Mesenchymal stem cell (in vitro differentiated cells and primary cell): Measurements from ENCODE around the gene SLC39A13.
A peak's percentile ranks its signal among the peaks of the same experiment; 100 is the strongest.
"Not testable (repeated sequence)": the region's sequence is repeated elsewhere in the genome, so short reads cannot be mapped to it uniquely, and the experiment has no call there.

ENCODE experiments used
- DNase-seq: peaks from one replicate; pipeline ENCODE4 v3.0.0-alpha.2; 2013
- H2AFZ ChIP-seq: one replicate; pipeline ENCODE4 v1.6.1; 2013; ENCODE audit warnings: low read depth, mild to moderate bottlenecking, control low read depth, inconsistent platforms, low read length, moderate library complexity
- H2AK5ac ChIP-seq: 2 replicates; pipeline ENCODE4 v1.6.1; 2013; ENCODE audit warnings: low read length, moderate library complexity, mild to moderate bottlenecking, inconsistent platforms; ENCODE audit not compliant: severe bottlenecking
- H2BK120ac ChIP-seq: one replicate; pipeline ENCODE4 v1.6.1; 2013; ENCODE audit warnings: low read depth, mild to moderate bottlenecking, inconsistent platforms, low read length, moderate library complexity
- H2BK12ac ChIP-seq, 2 experiments: one replicate each; pipeline ENCODE4 v1.6.1; 2013; ENCODE audit warnings: inconsistent platforms in 2 of 2, low read length in 2 of 2, mild to moderate bottlenecking in 2 of 2, moderate library complexity in 2 of 2, control low read depth in 1 of 2
- H2BK15ac ChIP-seq: one replicate; pipeline ENCODE4 v1.6.1; 2013; ENCODE audit warnings: mild to moderate bottlenecking, low read depth, inconsistent platforms; ENCODE audit not compliant: poor library complexity, severe bottlenecking
- H2BK5ac ChIP-seq: 2 replicates; pipeline ENCODE4 v1.6.1; 2013; ENCODE audit warnings: low read depth, mild to moderate bottlenecking, low read length, control low read depth, inconsistent platforms; ENCODE audit not compliant: poor library complexity, severe bottlenecking
- H3K14ac ChIP-seq, 2 experiments: one replicate each; pipeline ENCODE4 v1.6.1; 2013; ENCODE audit warnings: inconsistent platforms in 2 of 2, low read length in 2 of 2, control low read depth in 1 of 2, mild to moderate bottlenecking in 1 of 2, moderate library complexity in 1 of 2
- H3K18ac ChIP-seq, 2 experiments: one replicate each; pipeline ENCODE4 v1.6.1; 2013; ENCODE audit warnings: inconsistent platforms in 2 of 2, low read length in 2 of 2, control low read depth in 1 of 2, low read depth in 1 of 2, mild to moderate bottlenecking in 1 of 2
- H3K23ac ChIP-seq, 2 experiments: one replicate each; pipeline ENCODE4 v1.6.1; 2013; ENCODE audit warnings: inconsistent platforms in 2 of 2, low read length in 2 of 2, mild to moderate bottlenecking in 2 of 2, moderate library complexity in 2 of 2, control low read depth in 1 of 2
- H3K27ac ChIP-seq: 2 replicates; pipeline ENCODE4 v1.5.1; 2013; ENCODE audit warnings: mild to moderate bottlenecking, moderate library complexity, low read length, control low read depth, inconsistent platforms; ENCODE audit not compliant: poor library complexity, severe bottlenecking
- H3K27me3 ChIP-seq, 2 experiments: 2 replicates each; pipeline versions ENCODE4 v1.6.1 to v1.7.0; 2013; ENCODE audit warnings: low read length in 2 of 2, mild to moderate bottlenecking in 2 of 2, moderate library complexity in 2 of 2, control low read depth in 1 of 2, inconsistent platforms in 1 of 2; ENCODE audit not compliant: control insufficient read depth in 1 of 2, insufficient read depth in 1 of 2
- H3K36me3 ChIP-seq, 2 experiments: 2 replicates each; pipeline versions ENCODE4 v1.6.1 to v1.7.0; 2013; ENCODE audit warnings: low read length in 2 of 2, control low read depth in 1 of 2, inconsistent platforms in 1 of 2, low read depth in 1 of 2, mild to moderate bottlenecking in 1 of 2; ENCODE audit not compliant: insufficient read depth in 2 of 2, control insufficient read depth in 1 of 2
- H3K4ac ChIP-seq, 2 experiments: one replicate each; pipeline ENCODE4 v1.6.1; 2013; ENCODE audit warnings: inconsistent platforms in 2 of 2, low read length in 2 of 2, mild to moderate bottlenecking in 2 of 2, moderate library complexity in 2 of 2, control low read depth in 1 of 2, low read depth in 1 of 2
- H3K4me1 ChIP-seq: 2 replicates; pipeline ENCODE4 v1.6.1; 2013; ENCODE audit warnings: low read depth, low read length, control low read depth; ENCODE audit not compliant: control insufficient read depth, insufficient read depth
- H3K4me2 ChIP-seq: 2 replicates; pipeline ENCODE4 v1.6.1; 2013; ENCODE audit warnings: low read length, mild to moderate bottlenecking, inconsistent platforms; ENCODE audit not compliant: poor library complexity, severe bottlenecking
- H3K4me3 ChIP-seq, 2 experiments: 2 replicates each; pipeline versions ENCODE4 v1.5.1 to v1.7.0; 2013; ENCODE audit warnings: low read length in 2 of 2, mild to moderate bottlenecking in 2 of 2, control low read depth in 1 of 2, low read depth in 1 of 2; ENCODE audit not compliant: insufficient read depth in 1 of 2
- H3K79me1 ChIP-seq: replicated peaks from 2 replicates; pipeline ENCODE4 v1.6.1; 2013; ENCODE audit warnings: mild to moderate bottlenecking, control low read depth, low read length, inconsistent platforms; ENCODE audit not compliant: poor library complexity, severe bottlenecking
- H3K9ac ChIP-seq: 2 replicates; pipeline ENCODE4 v1.7.0; 2013; ENCODE audit warnings: mild to moderate bottlenecking, low read length, moderate library complexity
- H3K9me3 ChIP-seq: 2 replicates; pipeline ENCODE4 v1.7.0; 2013; ENCODE audit warnings: mild to moderate bottlenecking, low read length; ENCODE audit not compliant: control insufficient read depth
- H4K8ac ChIP-seq: one replicate; pipeline ENCODE4 v1.6.1; 2013; ENCODE audit warnings: inconsistent platforms, mild to moderate bottlenecking, low read length, moderate library complexity
- H4K91ac ChIP-seq: one replicate; pipeline ENCODE4 v1.6.1; 2013; ENCODE audit warnings: mild to moderate bottlenecking, low read length, inconsistent platforms
- WGBS: methylation state at CpG from one replicate; pipeline ENCODE4 v1.1.7; 2013; ENCODE audit warnings: mixed read lengths; 5-methylcytosine and 5-hydroxymethylcytosine counted together

SLC39A13 gene

GRCh38 chr11:47451436-47451835 is 43.0 kb downstream of the SLC39A13 start:
- H3K27ac ChIP-seq = no peak overlapping the region
- 92% methylated on average over 2 of the region's 4 CpGs for WGBS
- H3K27me3 ChIP-seq = no peaks in the 10 kb centered on the region
- H2AFZ ChIP-seq = no peak overlapping the region
- H2BK12ac ChIP-seq = no peak overlapping the region
- H3K4ac ChIP-seq = no peak overlapping the region
- no peak overlapping the region for H2AK5ac ChIP-seq
- H2BK120ac ChIP-seq = no peak overlapping the region
- H3K4me2 ChIP-seq = no peak overlapping the region
- no peak overlapping the region for H2BK5ac ChIP-seq
- peaks cover 5% of the 10 kb centered on the region for H3K79me1 ChIP-seq
- H3K14ac ChIP-seq = no peak overlapping the region
- no peak overlapping the region for H3K18ac ChIP-seq
- no peaks in the 10 kb centered on the region for H3K9me3 ChIP-seq
- peaks cover 13 to 27% of the 10 kb centered on the region in 2 experiments for H3K36me3 ChIP-seq
- H3K4me3 ChIP-seq = no peak overlapping the region
- H3K9ac ChIP-seq = no peak overlapping the region
- no peak overlapping the region for H2BK15ac ChIP-seq
- H3K4me1 ChIP-seq = peaks cover 3% of the 10 kb centered on the region
- no peak for DNase-seq
- H3K23ac ChIP-seq = no peak overlapping the region
- no peak overlapping the region for H4K8ac ChIP-seq
- H4K91ac ChIP-seq = no peak overlapping the region

DNA sequence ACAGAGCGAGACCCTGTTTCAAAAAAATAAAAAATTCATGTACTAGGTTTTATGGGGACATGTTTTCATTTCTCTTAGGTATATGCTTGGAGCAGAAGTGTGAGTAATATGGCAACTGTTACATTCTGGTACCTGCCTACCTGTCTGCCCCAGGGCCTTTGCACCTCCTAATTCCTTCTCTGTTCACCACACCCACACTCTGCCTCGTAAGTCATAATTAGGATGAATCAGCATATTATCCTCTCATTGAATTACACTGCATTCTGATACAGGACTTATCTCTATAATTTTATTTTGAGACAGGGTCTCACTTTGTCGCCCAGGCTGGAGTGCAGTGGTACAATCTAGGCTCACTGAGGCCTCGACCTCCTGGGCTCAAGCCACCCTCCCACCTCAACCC is 43.6 kb downstream of the SLC39A13 start:
- H3K9me3 ChIP-seq = no peaks in the 10 kb centered on the region
- H3K4ac ChIP-seq = no peak overlapping the region
- H3K23ac ChIP-seq = no peak overlapping the region
- no peak overlapping the region for H3K4me3 ChIP-seq
- H3K18ac ChIP-seq = no peak overlapping the region
- H2BK5ac ChIP-seq = no peak overlapping the region
- no peak overlapping the region for H4K8ac ChIP-seq
- no peak overlapping the region for H3K4me2 ChIP-seq
- H2BK15ac ChIP-seq = no peak overlapping the region
- H3K4me1 ChIP-seq = peaks cover 3% of the 10 kb centered on the region
- no peak overlapping the region for H2BK120ac ChIP-seq
- no peak overlapping the region for H2BK12ac ChIP-seq
- H3K27me3 ChIP-seq = no peaks in the 10 kb centered on the region
- no peak overlapping the region for H2AK5ac ChIP-seq
- peaks cover 13 to 27% of the 10 kb centered on the region in 2 experiments for H3K36me3 ChIP-seq
- H2AFZ ChIP-seq = no peak overlapping the region
- DNase-seq = no peak
- H3K14ac ChIP-seq = no peak overlapping the region
- H3K27ac ChIP-seq = no peak overlapping the region
- 100% methylated on average over 3 of the region's 4 CpGs for WGBS
- H4K91ac ChIP-seq = no peak overlapping the region
- H3K9ac ChIP-seq = no peak overlapping the region
- H3K79me1 ChIP-seq = peaks cover 5% of the 10 kb centered on the region

- H3K4ac ChIP-seq = no peak overlapping the region
- H3K4me2 ChIP-seq = no peak overlapping the region
- peaks cover 8 to 21% of the 10 kb centered on the region in 2 experiments for H3K36me3 ChIP-seq
- no peak overlapping the region for H3K9ac ChIP-seq
- no peak overlapping the region for H4K91ac ChIP-seq
- H3K4me3 ChIP-seq = no peak overlapping the region
- H3K18ac ChIP-seq = no peak overlapping the region
- 97% methylated on average over 8 of the region's 8 CpGs for WGBS
- no peaks in the 10 kb centered on the region for H3K9me3 ChIP-seq
- no peak for DNase-seq
- H2BK5ac ChIP-seq = no peak overlapping the region
- H2BK120ac ChIP-seq = no peak overlapping the region
- H2BK15ac ChIP-seq = no peak overlapping the region
- H3K4me1 ChIP-seq = peaks cover 2% of the 10 kb centered on the region
- no peak overlapping the region for H3K27ac ChIP-seq
- no peak overlapping the region for H2BK12ac ChIP-seq
- no peak overlapping the region for H3K14ac ChIP-seq
- H2AK5ac ChIP-seq = no peak overlapping the region
- no peaks in the 10 kb centered on the region for H3K27me3 ChIP-seq
- no peak overlapping the region for H4K8ac ChIP-seq
- peaks cover 5% of the 10 kb centered on the region for H3K79me1 ChIP-seq
- H2AFZ ChIP-seq = no peak overlapping the region
- no peak overlapping the region for H3K23ac ChIP-seq
These were observed 45.0 kb downstream of the SLC39A13 start for GRCh38 chr11:47453365-47453764.

DNA sequence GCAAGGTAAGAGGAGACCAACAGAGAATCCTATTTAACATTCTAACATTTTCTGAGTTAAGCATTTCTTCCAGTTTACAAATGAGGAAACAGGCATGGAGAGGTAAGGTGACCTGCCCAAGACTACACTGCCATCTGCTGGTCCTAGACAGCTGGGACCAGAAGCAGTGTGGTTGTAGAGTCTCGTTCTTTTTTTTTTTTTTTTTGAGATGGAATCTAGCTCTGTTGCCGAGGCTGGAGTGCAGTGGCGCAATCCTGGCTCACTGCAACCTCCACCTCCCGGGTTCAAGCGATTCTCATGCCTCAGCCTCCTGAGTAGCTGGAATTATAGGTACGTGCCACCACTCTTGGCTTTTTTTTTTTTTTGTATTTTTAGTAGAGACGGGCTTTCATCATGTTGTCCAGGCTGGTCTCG is 45.9 kb downstream of the SLC39A13 start:
- not testable (repeated sequence) for H4K91ac ChIP-seq, H3K14ac ChIP-seq, H3K4me2 ChIP-seq, H2BK5ac ChIP-seq, H2BK15ac ChIP-seq, H3K79me1 ChIP-seq, H3K4ac ChIP-seq, H2AFZ ChIP-seq, H2BK120ac ChIP-seq, H3K27me3 ChIP-seq, H3K9ac ChIP-seq, H3K18ac ChIP-seq, H4K8ac ChIP-seq, H3K9me3 ChIP-seq, H3K23ac ChIP-seq, H3K4me1 ChIP-seq, H2BK12ac ChIP-seq, H3K4me3 ChIP-seq, H3K27ac ChIP-seq, H2AK5ac ChIP-seq
- peak; percentile 82 for DNase-seq
- WGBS = 61% methylated on average over 3 of the region's 8 CpGs
- peaks cover 11 to 23% of the 10 kb centered on the region in 2 experiments for H3K36me3 ChIP-seq
